NB4 (cell line): Measurements from ENCODE around the gene LGALS8.

ENCODE experiments used
- CTCF ChIP-seq: IDR thresholded peaks from one replicate; pipeline ENCODE4 v1.5.1; 2012; ENCODE audit warnings: low read depth, low read length
- MAX ChIP-seq: IDR thresholded peaks from 2 replicates; pipeline ENCODE4 v1.6.1; 2011; ENCODE audit warnings: low read depth, low read length
- POLR2A ChIP-seq: IDR thresholded peaks from 2 replicates; pipeline ENCODE4 v1.6.1; 2011; ENCODE audit warnings: mild to moderate bottlenecking; ENCODE audit not compliant: insufficient read length; ENCODE audit errors: extremely low read depth

DNA sequence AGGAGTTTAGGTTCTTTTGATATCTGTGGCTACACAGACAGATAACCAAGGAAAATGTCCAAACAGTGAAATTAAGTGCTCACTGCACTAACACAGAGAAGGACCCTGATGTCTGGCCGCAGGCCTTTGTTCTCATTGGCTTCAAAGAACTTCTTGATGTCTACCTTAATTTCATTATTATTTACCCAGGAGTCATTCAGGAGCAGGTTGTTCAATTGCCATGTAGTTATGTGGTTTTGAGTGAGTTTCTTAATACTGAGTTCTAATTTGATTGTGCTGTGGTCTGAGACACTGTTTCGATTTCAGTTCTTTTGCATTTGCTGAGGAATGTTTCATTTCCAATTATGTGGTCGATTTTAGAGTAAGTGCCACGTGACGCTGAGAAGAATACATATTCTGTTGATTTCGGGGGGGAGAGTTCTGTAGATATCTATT, 15.2 kb upstream of the LGALS8 start:
- no peak for TF ChIP-seq CTCF
- TF ChIP-seq MAX = no peak
- TF ChIP-seq POLR2A = no peak
